Measurements from ENCODE around the gene DAAM1.

Gene DAAM1

DNA sequence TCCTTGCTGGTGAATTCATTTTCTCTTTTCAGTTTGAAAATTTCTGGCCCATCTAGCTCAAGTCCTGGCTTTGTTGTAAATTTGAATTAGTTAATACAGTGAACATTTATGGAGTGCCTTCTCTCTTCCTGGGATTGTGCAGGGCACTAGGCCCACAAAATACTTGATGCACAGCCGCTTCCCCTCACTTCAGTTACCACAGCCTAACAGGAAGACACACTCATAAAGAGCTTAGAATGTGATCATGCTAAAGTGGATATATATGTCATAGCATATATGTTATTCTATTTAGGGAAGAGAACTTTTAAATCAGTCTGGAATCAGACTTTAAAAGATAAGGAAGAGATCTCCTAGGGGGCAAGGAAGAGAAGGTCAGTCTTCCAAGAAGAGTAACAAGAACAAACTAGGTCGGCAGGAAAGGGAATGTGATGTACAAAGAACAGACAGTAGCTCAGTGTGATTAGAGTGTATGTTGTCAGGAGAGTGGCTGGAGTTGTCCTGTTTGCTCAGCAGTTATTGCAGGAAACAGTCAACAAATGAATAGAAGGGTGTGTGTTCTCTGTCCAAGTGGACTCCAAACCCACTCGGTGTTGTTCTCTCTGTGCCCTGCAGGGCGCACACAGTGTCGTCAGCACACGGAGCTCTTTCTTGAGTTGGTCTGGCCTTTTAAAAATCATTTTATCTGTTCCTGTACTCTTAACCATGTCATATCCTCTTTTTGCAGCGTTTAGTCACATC is 74.4 kb downstream of the DAAM1 start:
- peak in 1 of 2 experiments; percentile 24 for DNase-seq

DNA sequence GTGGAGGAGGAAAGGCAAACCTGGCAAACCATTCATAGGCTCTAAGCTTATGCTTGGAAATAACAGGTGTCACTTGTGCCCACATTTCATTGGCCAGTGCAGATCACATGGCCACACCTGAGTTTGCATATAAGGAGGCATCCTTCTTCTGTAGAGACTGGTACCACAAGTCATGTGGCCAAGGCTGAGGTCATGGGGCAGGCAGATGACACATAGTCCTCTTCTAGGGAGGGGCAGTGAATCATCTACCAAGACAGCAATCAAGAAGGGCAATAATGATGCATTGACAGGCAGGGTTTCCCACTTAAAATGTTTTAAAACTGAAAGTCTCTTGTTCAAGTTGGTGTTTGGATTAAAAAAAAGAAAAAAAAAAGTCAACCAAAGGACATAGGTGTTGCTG is 77.3 kb downstream of the DAAM1 start:
- no peak for DNase-seq

GRCh38 chr14:59267046-59267445 is 78.6 kb downstream of the DAAM1 start:
- DNase-seq, result no peak

DNA sequence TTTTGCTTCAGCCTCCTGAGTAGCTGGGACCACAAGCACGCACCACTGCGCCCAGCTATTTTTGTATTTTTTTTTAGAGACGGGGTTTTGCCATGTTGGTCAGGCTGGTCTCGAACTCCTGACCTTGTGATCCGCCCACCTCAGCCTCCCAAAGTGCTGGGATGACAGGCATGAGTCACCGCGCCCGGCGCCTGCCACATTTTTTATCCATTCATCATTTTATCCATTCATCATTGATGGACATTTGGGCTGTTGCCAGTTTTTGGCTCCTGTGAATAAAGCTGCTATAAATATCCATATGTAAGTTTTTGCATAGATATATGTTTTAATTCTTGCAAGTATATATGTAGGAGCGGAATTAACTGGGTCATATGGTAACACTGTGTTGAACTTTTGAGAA is 79.5 kb downstream of the DAAM1 start:
- no peak for DNase-seq

DNA sequence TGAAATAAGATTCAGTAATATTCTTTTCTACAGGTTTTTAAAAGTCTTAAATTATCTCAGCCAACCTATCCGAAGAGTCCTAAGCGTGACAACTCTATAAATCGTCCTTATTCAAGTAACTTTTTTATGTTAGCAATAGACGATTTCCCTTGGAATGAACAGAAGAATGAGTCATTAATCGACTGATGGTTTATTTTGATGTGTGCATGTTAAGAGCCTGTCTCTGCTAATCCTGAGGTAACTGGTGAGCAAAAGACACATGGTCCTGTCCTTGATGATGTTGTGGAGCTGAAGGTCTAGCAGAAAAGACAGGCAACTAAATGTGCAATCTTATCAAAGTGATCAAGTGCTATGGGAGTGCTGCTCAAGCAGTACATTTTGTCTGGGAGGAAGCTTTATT is 80.4 kb downstream of the DAAM1 start:
- no peak for DNase-seq

GRCh38 chr14:59269466-59269865 is 81.0 kb downstream of the DAAM1 start:
- no peak for DNase-seq

GRCh38 chr14:59271256-59271655 is 82.8 kb downstream of the DAAM1 start:
- no peak for DNase-seq

GRCh38 chr14:59271734-59272133 is 83.3 kb downstream of the DAAM1 start:
- DNase-seq, result no peak

DNA sequence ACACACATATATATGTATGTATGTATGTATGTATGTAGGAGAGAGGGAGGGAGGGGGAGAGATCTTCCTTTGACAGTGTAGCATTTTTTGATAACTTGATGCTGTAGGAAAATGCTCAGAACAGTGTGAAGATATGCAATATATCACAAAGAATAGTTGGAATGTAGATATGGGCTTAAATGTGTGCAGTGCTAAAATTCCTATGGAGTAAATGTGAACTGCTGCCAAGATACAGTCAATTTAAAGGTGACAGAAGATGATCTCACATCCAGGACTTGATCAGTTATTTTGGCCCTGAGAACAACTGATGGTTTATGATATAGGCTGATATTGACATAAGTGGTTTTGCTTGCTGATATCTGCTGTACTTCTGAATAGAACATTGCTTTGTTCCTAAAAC is 84.2 kb downstream of the DAAM1 start:
- DNase-seq, result no peak

GRCh38 chr14:59273737-59274136 is 85.3 kb downstream of the DAAM1 start:
- no peak for DNase-seq

- DNase-seq, result no peak
Measured at GRCh38 chr14:59274991-59275391, 86.5 kb downstream of the DAAM1 start.

DNA sequence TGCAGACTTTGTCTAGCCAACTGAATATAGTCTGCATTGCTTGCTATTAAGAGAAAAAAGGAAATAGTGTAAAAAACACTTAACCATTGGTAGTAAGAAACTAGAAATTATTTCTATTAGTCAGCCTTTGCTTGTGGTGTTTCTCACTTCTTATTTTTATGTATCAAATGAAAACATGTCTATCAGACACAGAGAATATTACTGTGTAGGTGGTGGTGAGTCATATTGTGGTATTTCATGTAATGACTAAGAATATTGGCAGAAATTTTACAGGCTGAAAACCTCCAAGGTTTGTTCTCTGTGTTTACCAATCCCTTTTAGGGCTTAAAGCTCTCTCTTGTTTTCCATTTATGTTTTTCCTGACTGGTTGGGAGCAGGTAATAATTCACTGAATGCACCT is 87.2 kb downstream of the DAAM1 start:
- peak; percentile 10 to 12 for DNase-seq

- DNase-seq, result no peak
Measured at GRCh38 chr14:59276235-59276634, 87.8 kb downstream of the DAAM1 start.

DNA sequence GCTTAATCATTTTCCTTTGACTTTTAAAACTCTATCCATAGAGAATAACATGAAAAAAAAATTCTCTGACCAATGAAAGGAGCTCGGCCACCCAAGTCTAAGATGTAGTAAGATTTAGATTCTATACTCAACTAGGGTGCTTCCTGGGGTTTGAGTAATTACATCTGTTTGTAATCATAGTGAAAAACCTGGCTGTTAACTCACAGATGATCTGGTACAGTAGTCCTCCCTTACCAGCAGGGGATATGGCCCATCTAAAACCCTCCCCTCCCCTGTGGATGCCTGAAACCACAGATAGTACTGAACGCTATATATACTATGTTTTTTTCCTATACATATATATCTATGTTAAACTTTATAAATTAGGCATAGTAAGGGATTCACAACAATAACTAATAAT is 89.2 kb downstream of the DAAM1 start:
- no peak for DNase-seq

GRCh38 chr14:59278111-59278510 is 89.6 kb downstream of the DAAM1 start:
- no peak for DNase-seq

GRCh38 chr14:59280961-59281360 is 92.5 kb downstream of the DAAM1 start:
- DNase-seq, result no peak

DNA sequence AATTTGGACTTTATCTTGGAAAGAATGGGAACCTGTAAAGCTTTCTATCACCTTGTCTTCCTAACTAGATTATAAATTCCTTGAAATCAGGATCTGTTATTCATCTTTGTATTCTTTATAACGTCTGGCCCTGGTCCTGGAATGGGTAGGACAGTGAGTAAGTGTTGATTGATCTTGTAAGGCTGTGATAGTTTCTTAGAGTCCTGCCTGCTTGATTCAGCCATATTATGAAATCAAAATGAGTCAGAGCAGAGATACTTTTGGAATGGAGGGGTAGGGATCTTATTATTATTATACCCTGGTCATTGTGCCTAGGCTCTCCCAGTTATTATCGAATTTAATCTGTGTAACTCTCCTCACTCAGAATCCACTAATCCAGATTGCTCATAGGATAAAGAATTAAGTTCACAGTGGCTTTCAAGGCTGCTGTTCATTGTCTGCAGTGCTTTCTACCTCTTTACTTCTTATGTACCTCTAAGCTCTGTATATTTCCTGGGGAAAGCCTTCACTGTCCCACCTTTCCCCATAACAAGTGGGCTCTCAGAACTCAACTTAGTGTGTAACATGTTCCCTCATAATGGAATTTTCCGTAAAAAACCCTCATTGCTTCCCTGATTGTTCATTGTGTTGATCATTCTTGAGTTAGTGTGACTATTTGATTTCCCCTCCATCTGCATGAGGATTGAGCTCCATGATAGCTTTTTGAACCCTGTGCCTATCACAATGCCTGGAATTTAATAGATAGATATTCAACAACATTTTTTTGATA is 93.3 kb downstream of the DAAM1 start:
- no peak for DNase-seq

- DNase-seq, result no peak
Measured at GRCh38 chr14:59282378-59282765, 93.9 kb downstream of the DAAM1 start.

- DNase-seq, result no peak
Measured at GRCh38 chr14:59283361-59283760, 94.9 kb downstream of the DAAM1 start.

DNA sequence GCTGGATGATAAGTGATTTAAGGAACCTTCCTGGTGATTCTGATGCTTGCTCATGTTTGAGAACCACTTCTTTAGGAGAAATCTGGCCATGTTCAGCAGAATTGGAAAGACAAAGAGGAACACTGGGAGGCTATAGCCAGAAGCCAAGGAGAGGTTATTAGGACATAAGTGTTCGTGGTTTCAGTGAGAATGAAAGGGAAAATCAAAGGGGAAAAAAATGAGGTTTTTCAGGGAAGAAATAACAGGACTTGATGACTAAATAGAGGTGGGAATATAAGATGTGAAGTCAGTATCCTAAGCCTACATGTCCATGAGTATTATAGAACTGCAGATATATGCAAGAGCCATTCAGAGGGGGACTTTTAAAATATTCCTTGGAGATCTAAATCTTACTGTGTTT is 95.6 kb downstream of the DAAM1 start:
- no peak for DNase-seq

DNA sequence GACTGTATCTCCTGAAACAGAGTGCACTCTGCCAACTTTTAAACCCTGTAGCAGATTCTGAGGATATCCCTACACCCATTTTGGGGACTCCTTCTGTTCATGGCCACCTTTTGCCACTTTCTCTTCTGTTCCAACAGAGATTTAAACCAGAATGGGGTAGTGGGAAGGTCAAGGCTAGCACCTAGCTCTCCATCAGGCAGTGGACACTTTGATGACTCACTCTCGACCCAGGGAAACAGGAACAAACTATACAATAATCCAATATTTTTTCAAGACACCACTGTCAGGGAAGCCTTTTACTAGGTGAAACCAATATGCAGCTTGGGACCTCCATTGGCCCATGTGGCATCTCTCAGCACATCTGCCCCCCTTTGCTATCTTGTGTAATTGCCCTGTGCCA is 103.6 kb downstream of the DAAM1 start:
- no peak for DNase-seq

GRCh38 chr14:59292921-59293534 is 104.6 kb downstream of the DAAM1 start:
- no peak for DNase-seq

DNA sequence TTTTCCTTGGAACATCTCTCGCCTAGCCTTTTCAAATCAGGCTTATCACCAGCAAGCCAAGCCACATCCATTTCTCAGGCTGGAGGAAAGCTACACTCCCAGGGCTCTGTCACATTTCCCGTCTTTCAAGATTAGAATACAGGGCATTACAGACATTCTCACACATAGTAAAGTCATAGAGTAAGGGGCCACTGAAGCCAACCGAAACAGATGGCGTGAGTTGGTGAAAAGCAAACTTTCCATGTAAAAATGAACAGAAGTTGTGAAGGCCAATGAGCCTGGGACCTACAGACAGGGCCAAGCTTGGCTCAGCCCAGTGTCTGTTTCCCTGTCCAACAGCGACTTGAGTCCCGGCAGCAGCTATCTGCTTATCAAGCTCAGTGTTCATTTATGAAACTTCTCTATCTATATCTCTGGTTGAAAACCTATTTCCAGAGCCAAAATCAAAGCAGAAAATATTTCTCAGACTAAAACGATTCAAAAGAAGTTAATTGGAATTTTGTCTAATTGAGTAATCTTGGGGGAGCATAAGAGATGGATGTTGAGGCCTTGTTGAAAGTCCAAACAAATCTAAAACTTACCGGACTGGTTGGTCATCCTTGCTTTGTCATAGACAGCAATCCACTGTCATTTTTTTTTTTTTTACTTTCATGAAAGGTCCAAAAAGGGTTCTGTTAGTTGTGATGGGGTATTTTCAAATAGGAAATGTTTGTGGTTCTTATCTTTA is 105.6 kb downstream of the DAAM1 start:
- DNase-seq, result no peak

GRCh38 chr14:59294662-59294992 is 106.2 kb downstream of the DAAM1 start:
- no peak for DNase-seq
